Right lung (tissue), 5 donors: ENCODE data around the gene RNF167. TPM values are rescaled to one million over a fixed set of nuclear protein-coding genes. Genes with fewer than 3 reads are reported as not detected.

Experiments used
- DNase-seq, 2 donors: peaks; one replicate each; pipeline ENCODE4 v3.0.0-alpha.2; 2013
- polyA plus RNA-seq, 5 donors: library from polyadenylated mRNA; unstranded; fragments of 120-200 nt; gene quantifications; one replicate each; pipeline versions ENCODE4 v1.2.1 to v1.2.3, GENCODE V29; 2013; ENCODE audit warnings: inconsistent platforms in 1 of 5, low replicate concordance in 1 of 5; ENCODE audit not compliant: insufficient read length in 5 of 5, insufficient read depth in 1 of 5

The RNF167 gene
- polyA plus RNA-seq, 5 donors: 105 to 134 (median 122) TPM

DNA sequence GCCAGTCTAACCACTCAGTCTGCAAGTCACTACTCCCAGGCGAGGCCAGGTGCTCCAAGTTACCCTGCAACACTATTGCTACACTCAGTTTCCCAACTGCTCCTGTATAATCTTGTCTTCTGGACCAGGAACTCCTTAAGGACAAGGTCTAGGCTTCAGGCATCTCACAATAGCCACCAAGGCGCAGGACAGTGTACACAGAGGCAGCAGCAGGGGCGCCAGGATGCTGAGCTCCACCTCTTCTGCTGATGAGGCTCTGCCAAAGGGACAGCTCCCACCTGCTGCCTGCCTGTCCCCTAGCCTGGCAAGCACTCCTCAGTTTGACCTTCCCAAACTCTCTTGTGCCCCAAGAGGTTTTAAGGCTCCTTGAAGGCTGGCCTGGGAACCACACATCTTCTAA lies 3.6 kb upstream of the RNF167 start:
- no peak for DNase-seq

DNA sequence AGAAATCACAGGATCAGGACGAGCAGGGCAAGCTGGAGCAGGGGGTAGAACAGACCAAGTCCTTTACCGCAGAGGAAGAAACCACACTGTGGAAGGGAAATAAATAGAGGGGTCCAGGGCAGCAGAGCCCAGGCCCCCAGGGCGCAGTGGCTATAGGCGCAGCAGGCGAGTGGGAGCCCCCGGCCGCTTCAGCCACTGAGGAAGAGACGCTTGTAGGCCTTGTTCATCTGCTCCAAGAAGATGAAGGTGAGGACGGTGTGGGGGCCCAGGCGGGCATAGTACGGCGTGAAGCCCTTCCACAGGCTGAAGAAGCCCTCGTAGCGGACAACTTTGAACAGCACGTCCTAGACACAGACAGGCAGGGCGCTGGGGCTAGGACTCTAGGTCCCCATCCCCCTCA lies 2.5 kb upstream of the RNF167 start:
- no peak for DNase-seq

DNA sequence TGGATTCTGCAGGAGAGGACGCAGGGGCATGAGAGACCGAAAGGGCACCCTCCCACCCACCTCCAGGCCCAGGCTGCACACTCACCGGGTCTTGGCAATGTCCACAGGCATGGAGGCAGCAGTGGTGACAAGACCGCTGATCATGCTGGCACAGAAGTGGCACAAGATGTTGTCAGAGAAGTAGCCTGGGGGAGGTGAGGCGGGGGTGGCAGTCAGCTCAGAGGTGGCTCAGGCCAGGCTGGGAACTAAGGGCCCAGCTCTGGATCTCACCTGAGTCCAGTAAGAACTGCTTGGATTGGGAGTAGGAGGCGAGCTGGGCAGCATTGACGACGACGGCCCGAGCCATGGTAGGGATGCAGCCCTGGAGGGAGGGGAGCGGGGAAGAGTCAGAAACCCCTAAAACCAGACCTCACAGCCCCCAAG lies 2.0 kb upstream of the RNF167 start:
- no peak for DNase-seq

DNA sequence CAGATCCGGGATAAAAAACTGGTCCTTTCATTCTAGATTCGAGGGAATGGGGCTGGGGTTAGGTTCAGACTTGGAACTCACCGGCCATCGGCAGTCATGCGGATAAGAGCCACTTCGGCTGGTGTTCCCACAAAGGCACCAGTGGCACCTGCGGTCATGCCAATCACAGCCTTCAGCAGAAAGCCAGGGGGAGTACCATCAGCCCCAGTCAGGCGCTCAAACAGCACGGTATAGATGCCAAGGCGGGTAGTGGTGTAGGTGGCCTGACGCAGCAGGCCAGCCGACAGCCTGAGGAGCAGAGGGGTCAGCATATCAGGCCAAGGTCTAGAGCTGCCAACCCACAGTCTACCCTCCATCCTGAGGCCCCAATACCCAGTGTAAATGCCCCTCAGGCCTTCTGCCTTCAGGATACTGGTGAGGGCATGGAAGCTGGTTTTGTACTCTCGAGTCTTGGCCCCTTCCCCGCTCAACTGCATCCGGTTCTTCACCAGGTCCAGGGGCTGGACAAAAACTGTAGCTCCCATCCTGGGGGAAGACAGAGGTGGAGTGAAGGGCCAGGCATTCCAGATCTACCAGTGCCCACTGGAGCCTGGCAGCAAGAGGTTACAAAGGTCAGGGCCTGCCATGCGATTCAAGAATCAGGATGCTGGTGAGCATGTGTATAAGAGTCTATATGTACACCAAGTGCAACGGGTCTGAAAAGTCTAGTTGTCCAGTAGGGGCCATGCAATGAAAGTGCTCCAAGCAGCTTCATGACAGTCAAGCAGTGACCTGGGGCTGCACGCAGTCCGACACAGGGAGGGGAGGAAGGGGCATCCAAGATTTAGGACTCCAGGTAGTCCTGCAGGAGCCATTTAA lies 1.2 kb upstream of the RNF167 start:
- DNase-seq: no peak

DNA sequence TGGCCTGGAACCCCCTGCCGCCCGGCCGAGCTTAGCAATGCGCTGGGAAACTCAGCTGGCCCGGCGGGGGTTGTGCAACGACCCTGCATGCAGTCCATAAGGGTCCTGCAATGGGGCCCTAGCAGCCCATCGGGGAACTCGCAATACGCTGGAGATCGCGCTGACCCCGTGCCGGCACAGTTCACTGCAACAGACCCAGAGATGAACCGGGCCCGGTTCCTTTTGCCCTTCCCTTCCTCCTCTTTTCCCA lies 597 bp upstream of the RNF167 start:
- DNase-seq: no peak

DNA sequence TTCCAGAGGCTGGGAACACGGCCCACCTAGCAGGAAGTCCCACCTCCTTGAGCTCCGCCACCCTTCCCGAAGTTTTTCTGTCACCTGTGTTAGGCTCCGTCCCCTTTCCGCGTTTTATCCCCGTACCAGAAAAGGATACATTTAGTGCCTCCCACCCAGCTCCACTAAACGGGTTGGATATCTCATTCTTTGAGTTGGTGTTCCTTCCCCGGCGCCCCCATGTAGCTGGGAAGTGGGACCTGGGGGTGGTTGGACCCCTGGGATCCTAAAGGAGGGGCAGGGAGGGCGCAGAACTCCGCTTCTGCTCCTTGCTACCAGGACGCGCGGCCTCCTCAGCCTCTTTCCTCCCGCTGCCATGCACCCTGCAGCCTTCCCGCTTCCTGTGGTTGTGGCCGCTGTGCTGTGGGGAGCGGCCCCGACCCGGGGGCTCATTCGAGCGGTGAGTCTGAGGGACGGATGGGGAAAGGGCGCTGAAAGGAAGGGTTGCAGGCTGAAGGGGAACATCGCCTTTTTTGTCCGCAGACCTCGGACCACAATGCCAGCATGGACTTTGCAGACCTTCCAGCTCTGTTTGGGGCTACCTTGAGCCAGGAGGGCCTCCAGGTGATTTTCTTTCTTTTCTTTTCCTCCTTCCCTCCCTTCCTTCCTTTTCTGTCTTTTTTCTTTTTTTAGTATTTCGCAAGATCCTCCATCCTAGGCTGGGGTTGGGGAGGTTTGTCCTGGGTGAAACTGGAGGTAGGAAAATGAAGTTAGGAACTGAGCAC lies 669 bp downstream of the RNF167 start:
- no peak for DNase-seq

DNA sequence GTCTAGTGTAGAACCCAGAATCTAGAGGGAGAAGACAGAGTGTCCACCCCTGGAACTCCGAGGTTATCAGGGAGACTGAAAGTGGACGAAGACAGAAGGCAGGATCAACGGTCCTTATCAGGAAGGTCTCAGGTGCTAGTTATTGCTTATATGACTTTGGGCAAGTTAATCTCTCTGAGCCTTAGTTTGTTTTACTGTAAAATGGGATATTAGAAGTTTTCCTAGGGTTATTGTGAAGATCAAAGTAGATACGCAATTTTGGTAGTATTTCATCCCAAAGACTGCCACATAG lies 1.2 kb downstream of the RNF167 start:
- no peak for DNase-seq

DNA sequence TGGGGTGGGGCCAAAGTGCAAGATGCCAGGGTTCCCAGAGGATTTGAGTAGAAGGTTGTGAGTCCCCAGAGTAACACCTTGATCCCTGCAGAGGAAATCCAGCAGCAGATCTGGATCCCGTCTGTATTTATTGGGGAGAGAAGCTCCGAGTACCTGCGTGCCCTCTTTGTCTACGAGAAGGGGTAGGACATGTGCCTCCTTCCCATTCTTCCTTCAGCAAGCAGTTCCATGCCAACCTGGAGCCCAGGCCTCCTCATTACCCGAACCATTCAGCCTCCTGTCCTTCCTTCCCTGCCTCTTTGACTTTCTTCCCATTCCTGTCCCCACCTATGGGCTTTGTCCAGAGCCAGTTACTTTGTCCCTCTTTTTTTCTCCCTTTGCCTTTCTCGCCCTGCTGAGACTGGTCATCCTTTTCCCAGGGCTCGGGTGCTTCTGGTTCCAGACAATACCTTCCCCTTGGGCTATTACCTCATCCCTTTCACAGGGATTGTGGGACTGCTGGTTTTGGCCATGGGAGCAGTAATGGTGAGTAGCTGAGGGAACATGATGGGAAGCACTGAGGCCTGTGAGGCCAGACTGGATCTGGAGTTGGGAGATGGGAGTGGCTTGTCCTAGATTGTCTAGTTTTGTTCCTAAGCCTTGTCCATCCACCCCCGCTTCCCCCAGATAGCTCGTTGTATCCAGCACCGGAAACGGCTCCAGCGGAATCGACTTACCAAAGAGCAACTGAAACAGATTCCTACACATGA lies 2.9 kb downstream of the RNF167 start:
- no peak for DNase-seq

DNA sequence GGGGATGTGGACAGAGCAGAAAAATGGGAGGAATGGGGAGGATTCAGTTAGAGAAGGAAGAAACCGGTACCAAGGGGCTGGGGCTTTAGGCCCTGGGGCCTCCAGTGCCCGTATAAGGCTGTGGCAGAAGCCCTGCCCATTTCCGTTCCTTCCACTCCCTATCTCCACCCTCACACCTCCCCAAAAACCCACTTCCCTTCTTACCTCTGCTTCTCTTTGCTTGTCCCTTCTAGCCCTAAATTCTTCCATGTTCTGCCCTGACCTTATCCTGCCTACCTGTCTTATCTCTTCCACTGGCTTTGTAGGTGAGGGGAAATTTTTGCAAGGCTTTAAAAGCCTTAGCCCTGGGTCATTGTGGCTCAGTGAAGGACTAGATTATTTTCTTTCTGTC lies 4.1 kb downstream of the RNF167 start:
- no peak for DNase-seq

DNA sequence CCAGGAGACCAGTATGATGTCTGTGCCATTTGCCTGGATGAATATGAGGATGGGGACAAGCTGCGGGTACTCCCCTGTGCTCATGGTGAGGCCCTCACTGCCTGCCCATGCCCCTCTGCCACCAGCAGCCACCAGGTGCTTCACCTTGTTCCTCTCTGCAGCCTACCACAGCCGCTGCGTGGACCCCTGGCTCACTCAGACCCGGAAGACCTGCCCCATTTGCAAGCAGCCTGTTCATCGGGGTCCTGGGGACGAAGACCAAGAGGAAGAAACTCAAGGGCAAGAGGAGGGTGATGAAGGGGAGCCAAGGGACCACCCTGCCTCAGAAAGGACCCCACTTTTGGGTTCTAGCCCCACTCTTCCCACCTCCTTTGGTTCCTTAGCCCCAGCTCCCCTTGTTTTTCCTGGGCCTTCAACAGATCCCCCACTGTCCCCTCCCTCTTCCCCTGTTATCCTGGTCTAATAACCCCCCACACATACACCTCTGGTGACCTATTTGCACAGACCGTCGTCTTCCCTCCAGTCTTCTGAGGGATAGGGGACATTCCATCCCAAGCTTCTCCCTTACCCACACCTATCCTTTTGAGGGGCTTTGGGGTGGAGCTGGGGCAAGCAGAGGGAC lies 4.6 kb downstream of the RNF167 start:
- no peak for DNase-seq

DNA sequence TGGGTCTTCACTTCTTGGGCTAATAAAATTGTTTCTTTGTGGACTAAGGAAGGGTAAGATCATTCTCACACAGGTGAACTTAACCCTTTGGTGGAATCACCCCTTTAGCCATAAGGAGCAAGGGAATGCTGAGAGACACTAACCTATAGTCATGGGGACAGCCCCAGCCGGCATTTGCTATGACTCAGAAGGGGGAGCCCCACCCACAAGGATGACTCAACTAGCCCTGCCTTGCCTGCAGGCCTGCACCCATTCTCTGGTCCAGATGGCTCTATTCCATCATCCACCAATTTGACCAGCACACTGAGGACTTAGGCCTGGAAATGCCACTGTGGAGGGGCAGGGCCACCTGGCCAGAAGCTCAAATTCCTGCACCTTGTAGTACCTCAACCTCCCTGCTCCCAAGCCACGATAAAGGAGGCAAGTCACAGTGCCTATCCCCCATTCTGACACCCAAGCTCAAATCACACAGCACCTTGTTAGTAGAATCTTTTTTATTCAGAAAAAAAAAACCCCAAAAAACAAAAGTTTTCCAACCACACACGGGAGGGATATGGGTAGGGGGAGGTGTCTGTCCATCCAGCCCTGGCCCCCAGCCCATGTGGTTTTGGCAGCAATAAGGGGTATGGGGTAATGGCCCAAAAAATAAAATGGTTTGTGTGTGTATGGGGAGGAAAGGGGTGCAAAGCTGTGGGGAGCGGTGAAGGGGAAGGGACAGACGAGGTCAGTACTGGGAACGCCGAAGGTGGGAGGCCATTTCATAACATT lies 5.3 kb downstream of the RNF167 start:
- no peak for DNase-seq

DNA sequence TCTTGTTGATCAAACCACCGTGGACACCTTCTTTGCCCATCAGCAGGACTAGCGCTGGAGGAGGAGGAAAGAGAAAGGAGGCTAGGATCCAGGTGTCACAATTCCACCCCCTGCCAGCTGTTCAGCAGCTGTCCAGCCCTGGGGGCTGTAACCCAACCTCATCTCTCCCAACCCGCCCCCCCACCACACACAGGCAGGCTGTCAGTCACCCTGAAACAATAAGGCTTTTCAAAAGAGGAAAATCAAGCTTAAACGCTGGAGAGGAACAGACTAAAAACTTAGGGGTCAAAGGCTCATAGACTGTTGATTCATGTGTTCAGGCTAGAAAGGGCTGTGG lies 5.8 kb downstream of the RNF167 start:
- no peak for DNase-seq

DNA sequence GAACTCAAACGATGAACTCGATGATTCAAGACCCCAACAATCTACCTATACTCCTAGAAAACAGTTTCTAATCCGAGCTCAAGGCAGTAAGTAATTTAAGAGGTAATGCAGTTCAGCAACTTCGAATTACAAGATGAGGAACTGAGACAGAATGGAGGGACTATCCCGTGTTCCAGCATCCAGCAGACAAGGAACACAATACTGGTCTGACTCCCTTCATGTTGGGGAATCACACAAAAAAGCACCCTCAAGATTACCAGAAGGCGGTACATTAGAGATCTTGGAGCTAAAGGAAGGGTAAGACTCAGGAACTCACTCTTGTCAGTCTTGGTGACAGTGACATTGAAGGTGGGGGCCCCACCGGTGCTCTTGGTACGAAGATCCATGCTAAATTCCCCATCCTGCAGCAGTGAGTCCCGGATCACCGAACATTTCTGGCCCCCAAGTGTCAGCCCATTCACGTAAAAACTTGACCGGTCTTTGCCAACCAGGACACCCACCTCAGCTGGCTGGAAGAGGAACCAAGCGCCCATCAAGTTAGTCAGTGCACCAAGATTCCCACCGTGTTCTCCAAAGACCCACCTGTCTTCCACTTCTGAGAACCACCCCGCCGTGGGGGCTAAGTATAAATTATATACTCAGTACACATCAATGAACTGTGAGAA lies 6.4 kb downstream of the RNF167 start:
- DNase-seq: no peak

DNA sequence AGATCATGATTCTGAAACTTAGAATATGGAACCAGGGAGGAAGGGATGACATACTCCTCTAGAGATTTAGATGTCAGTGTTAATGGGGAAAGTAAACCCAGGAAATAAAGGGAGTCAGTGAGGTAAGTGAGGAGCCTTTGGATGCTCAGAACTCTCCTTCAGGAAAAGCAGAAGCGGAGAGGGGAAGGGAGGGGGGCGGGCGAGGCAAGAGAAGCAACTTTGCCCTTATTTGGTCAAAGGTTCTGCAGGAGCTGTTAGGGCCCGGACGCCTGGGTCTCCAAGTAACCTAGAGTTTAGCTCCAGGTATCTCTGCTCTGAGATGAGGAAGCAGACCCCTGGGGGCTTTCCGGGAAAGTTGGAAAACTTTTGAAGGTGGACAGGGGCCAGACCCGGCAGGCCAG lies 6.9 kb downstream of the RNF167 start:
- no peak for DNase-seq

DNA sequence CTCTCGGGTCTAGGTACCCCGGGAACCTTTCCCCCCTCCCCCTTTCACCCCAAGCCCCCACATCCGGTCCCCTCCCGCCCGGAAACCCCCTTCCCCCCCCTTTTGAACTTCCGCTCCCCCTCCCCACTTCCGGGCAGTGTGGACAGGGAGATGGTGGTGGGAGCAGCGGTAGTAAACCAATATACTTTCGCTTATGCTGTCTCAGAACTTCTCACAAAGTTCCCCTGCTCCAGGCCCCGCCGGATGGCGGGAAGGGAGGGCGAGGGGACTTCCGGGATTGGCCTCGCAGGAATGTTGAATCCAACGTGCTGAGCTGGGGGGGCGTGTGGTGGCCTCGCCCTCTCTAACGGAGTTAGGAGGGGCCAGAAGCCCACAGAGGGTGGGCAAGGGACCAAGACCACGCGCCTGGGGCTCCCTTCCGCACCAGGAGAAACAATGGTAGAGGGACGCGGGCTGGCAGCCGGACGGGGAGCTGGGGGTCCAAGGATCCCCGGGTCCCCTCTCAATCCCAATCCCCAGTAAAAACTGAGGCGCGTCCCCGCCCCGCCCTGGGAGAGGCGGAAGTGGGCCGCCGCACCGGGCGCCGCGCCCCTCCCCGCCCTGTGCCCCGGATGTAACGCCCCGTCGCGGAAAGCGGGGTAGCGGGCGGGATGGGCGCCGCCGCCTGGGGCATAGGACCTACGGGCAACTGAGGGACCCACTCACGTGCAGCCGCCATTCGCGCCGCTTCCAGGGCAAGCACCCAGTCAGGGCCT lies 7.5 kb downstream of the RNF167 start:
- DNase-seq: peak; percentile 60 to 62

DNA sequence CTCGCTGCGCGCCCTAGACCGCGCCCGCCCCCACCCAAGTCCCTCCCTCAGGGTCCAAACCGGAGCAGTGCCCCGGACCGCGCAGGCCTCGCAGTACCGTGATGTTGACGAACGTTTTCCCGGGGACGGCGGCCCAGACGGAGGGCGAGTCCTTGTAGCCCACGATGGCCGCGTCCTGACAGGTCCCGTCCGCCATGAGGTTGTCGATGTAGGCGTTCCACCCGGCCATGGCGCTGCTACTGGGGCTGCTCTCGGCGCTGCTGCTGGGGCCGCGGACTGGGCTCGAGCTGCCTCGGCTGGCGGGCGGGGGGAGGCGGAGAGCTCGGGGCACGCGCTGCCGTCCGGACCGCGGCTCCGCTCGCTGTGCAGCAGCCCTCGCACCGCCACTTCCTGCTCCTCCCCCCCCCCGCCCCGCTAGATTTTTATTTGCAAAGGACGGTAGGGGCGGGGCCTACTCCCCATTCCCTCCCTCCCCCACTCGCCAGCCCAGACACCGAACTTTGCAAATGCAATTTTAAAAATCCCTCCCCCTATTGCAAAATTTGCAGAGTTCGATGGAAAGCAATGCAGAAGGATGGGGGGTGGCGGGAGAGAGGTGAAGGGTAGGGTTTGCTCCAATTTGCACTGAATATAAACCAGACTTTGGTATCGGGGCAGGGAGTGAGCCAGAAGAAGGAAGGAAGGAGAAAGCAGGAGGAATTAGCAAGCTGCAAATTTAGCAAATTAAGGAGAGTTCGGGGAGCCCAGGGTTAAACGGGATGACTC lies 8.3 kb downstream of the RNF167 start, which contains the start of gene PFN1:
Gene PFN1 (minus strand): TSS at position 365 of the 765 bp plus-strand sequence. CDS start 136 bp downstream, at position 229.
- DNase-seq: peak; percentile 94

DNA sequence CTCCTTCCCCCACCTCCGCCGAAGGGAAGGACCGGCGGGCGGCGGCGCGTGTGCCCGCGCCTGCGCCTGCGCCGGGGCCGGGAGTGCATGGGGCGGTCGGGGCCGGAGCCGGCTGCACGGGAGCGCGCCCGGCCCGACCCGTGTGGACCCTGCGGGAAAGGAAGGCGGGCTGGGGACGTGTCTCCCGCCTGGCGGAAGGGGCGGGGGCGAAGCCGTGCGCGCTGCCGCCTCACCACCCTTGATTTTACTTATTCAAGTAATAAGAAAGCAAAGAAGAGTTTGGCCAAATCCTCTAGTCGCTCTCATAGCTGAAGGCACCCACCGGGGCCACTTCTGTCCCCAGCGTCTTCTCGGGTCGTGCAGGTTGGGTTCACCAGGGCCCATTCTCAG lies 8.9 kb downstream of the RNF167 start:
- peak; percentile 90 to 93 for DNase-seq

DNA sequence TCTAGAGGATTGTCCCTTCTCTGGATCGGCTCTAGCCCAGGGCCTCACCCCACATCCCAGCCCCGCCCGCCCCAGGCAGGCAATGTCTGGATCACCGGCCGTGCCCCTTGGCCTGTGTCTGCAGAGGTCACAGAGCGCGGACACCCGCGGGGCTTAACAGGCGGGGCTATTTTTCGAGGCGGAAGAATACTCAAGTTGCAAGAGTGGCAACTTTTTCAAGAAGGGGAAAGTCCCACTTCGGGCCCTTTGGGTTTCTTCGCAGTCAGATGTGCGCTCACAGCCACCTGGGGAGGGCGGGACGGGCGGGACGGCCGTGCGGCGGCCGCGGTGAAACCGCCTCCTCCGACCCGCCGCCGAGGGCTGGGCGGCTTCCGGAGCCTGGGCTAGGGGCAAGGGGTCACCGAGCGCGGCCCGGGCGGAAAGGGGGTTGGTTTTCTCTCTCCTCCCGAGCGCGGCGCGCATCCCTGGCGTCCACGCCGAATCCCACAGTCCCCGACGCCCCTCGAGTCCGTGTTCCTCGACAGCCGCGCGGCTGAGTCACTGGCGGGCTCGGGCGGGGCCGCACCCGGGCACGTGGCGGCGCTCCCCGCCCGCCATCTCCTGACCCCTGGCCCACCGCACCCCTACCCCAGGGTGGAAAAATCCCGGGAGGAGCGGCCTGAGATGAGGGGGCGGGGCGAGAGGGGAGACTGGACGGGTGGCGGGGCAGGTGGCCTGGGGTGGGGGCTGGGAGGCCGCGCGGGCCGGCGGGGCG lies 9.4 kb downstream of the RNF167 start:
- DNase-seq: peak; percentile 46 to 65
